Activated CD8-positive, alpha-beta memory T cell treated with anti-CD3 and anti-CD28 coated beads, Interleukin-2, amount 50 U/mL, for 4 hours (primary cell): Measurements from ENCODE around the gene SRSF1.
"Not testable (repeated sequence)": the region's sequence is repeated elsewhere in the genome, so short reads cannot be mapped to it uniquely, and the experiment has no call there.

Source experiments
- DNase-seq: peaks from one replicate; pipeline ENCODE4 v3.0.0-alpha.2; 2020

The SRSF1 gene

DNA sequence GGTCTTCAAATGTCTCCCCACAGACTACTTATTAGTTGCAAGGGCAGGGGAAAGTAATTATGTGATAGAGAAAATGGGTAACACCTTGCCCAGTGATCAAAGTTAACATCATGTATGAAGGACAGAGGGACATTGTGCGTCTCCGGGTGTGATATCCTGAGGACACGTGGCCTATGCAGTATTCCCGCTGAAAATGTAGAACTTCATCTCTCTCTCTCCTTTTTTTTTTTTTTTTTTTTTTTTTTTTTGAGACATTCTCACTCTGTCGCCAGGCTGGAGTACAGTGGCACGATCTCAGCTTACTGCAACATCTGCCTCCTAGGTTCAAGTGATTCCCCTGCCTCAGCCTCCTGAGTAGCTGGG, 43.9 kb downstream of the SRSF1 start:
- no peak for DNase-seq

DNA sequence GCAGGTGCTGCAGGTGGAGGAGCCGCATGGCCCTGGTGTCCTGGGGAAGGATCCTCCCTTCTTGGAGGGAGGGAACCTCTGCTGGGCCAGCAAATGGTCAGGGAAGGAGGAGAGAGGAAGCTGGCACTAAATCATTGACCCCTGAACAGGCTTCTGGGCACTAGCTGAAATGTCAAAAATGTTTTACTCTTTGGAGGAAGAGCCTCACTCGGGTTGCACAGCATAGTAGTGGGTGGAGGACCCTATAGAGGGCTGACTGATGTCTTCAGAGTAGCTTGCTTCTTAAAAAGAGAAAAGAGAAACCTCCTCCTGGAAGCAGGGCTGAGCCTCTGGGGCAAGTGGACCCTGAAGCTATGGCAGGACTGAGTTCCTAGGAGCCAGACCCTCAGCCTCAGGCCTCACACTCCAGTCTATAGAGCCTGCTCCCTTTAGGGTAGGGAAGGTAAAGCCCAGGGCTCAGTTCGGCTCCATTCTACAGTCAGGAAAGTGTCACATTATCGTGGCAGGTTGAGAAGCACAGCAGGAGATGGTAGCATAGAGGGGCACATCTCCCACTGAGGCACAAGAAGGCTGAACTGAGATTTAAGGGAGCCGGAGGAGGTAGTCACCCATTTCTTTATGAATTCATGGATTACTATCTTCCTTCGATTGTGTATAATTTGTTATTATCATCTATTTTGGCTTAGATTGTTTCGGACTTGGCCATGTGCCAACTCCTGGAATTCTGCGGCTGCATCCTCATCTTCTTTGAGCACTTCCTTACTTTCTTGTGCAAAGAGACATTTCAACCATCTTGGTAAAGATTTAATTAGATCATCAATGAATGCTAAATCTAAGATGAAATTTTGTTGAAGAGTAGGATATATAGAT, 44.5 kb downstream of the SRSF1 start:
- no peak for DNase-seq

DNA sequence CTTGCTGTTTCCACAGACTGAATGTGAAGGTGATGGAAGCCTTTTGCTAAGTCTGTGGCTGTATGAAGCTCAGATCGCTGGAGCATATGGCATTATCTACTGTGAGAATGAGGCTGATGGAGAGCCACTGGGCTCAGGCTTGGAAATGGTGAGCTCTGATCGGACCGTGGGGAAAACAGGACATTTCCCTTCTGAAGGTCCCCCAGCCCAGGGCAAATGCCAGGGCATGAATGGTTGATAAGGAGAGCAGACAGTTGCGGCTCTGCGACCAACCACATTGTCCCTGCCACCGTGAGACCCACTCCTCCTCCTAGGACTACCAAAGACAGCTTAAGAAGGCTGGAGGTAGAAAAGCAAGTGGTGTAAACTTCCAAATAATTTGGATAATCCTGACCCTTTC, 47.1 kb downstream of the SRSF1 start:
- no peak for DNase-seq

DNA sequence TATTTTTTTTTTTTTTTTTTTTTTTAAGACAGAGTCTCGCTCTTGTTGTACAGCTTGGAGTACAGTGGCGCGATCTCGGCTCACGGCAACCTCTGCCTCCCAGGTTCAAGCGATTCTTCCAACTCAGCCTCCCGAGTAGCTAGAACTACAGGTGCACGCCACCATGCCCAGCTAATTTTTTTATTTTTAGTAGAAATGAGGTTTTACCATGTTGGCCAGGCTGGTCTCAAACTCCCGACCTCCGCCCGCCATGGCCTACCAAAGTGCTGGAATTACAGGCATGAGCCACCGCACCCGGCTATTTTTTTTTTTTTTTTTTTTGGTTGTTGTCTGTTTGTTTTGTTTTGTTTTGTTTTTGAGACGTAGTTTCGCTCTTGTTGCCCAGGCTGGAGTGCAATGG, 48.7 kb downstream of the SRSF1 start:
- DNase-seq, result not testable (repeated sequence)

DNA sequence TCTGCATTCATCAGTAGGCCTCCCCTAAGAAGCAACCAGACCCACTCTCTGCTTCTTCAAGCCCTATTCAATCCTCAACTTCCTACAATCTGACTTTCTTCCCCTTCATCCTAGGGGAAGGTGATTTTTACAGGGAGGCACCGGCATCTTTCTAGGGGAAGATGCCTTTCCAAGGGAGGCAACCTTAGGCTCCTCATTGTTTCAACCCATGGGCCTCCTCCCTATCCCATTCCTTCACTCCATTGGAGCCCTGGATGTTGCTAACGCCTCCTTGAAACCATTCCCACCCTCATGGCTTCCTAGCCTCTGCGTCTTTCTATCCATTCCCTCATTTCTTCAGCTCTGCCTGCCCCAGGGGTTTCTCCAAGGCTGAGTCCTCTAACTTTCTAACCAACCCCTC, 49.2 kb downstream of the SRSF1 start:
- no peak for DNase-seq

DNA sequence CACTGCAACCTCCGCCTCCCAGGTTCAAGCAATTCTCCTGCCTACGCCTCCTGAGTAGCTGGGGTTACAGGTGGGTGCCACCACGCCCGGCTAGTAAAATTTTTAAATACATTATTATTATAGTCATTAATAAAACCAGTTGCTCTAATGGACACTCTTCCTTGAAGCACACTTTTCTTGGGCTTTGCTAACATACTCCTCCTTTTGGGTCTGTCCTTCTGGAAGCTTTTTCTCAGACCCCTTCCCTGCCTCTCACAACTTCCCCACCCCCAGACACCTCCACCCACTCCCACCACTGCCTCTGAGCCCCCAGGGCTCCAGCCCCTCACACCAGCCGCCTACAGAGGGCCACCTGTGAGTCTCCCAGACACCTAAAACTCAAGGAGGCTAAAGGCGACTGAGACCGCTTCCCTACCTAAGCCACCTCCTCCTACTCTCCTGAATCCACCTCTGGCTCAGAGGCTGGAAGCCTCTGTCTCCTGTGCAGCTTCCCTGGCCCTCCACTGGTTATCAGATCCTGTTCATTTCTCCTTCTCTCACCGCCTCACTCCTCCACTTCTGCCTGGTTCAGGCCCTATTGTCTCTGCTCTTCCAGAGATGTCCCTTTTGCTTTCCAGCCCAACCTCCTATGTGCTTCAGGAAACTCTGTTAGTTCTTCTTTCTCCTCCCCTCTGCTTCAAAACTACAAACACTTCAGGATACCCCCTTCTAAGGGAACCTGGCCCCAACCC, 49.8 kb downstream of the SRSF1 start:
- DNase-seq, result no peak

DNA sequence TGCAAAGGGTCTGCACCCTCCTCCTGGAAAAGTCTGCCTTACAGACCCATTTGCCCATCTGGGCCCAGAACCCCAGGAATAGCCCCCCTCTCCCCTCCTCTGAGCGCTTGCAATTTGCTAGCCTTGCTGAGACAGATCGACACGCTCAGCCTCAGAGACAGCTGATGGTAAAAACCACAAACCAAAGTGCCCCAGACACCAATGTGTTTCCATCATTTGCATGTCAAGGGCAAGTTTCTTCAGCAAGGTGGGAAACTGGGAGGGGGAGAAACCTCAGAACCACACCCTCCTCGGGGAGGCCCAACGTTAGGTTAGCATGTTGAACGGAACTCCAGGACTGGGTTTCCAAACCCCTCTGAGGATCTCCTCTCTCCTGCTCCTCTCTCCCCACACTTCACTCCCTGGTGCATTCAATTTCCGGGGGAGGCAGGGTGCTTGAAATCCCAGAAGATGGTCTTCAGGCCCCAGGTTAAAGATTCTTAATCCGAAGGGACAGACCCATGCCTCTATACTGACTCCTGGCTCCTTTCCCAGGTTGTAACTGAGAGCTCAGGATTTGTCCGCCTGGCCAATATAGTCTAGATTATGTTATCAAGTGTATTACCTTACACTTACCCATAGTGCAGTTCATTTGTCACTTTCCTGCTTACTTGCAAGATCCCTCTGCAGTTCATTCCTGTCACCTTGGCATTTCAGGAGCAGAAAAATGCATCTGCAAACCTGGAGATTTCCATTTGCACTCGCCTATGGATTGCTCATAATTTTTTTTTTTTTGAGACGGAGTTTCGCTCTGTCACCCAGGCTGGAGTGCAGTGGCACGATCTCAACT, 50.5 kb downstream of the SRSF1 start:
- peak; percentile 36 for DNase-seq

DNA sequence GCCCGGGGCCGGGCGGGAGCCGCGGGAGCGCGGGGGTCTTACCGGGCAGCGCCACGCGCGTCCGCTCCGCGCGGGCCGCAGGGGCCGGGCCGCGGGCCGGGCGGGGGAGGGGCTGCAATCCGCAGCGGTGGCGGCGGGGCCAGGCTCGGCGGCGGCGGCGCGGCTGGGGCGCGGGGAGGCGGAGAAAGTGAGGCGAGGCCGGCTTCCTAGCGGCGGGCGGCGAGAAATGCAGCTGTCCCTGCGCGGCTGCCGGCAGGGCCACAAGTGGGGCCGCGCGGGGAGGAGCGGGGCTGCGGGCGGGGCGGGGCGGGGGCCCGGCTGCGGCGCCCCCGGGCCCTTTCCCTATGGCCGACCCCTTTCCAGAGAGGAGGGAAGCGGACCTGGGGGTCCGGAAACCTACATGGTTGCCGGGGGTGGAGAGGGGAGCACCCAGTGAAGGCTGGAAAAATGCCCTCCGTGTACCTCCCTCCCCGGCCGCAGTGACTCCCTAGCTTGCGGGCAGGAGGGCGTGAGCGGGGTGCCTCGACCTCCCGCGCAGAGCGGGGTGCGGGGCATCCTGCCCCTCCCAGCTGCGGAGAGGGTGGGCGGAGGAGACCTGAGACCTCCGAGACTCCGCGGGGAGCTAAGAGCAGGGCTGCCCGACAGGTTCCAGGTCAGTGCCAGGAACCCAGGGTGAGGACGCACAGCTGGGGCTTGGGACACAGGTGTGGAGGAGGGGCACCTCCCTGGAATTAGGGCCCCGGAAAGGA, 51.7 kb downstream of the SRSF1 start, which contains the start of gene CUEDC1:
CUEDC1 (minus strand) TSS at position 230 of the 749 bp plus-strand sequence. CDS start 69,848 bp downstream, outside the sequence.
- peak; percentile 69 for DNase-seq

DNA sequence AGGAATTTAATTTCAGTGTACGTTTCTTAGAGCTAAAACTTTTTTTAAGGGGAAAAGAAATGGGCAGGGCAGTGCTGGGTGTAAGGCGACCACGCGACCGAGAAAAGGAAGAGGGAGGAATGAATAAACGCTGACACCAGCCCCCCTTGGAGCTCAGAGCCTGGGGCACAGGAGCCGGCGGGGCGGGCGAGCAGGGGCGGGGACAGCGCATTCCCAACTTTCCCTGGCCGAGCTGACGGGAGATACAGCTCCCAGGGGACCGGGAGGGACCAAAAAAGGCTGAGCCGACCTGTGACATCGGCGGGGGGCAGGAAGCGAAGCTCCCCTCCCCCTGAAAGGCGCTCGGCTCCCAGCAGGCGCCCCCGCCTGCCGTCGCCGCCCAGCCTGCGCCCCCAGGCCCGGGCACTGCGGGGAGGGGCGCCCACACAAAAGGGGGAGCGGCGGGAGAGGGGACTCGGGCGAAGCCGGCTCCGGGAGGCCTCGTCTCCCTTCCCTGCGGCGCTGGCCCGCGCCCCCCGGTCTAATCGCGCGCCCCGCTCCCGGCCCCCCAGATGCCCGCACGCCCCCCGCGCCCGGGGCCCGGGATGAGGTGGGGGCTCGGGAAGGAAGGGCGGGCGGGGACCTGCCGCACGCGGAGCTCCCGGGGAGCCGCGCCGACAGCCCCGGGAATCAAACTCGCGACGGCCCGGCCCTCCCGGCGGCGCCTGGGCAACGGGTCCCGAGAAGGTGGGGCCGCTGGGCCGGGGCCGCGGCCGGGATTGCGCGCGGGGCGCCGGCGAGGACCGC, 52.5 kb downstream of the SRSF1 start:
- DNase-seq, result no peak

DNA sequence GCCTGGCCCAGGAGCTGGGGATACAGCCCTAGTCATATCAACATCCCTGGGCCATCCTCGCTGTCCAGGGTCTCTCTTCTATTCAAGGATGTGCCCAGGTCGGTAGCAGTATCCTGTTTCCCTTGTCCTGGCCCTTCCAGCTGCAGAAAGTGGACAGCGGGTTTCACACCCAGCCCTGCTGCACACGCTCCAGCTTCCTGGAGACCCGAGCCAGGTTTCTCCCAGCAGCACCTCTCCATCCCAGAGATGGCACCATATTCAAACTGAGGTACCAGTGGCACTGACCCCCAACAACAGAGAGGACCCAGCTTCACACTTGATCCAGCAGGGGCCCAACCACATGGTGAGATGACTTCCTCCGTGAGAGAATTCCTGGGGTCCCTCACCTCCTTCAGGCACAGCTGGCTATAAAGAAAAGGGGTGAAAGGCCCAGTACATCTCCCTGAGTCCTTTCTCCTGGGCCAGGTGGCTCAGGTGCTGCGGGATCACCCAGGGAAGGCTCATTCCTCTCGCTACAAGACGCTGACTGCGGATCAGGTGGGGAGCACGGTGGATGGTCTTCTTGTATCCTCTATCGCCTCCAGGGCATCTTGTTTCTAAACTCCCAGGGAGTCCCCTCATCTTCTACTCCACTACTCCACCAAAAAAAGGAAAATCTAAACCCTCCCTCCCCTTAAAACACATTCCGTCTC, 53.2 kb downstream of the SRSF1 start:
- DNase-seq, result no peak
